GM19397 (cell line): ENCODE data around the gene HOTAIR.

Source experiments
- ATAC-seq: cut with Tn5 transposase; IDR thresholded peaks from one replicate; pipeline ENCODE4 v1.9.1; 2021; ENCODE audit warnings: mild to moderate bottlenecking, moderate library complexity; ENCODE audit not compliant: unreplicated experiment

Gene HOTAIR

GRCh38 chr12:53974084-53975063 lies at the start of gene HOTAIR:
TSS of gene HOTAIR (minus strand) at chr12:53974954.
- no peak for ATAC-seq

- ATAC-seq: no peak
Observed at GRCh38 chr12:54024127-54024526, 49.4 kb upstream of the HOTAIR start.

- ATAC-seq: no peak
Observed at GRCh38 chr12:54022960-54023884, 48.5 kb upstream of the HOTAIR start.

- ATAC-seq: no peak
Observed at GRCh38 chr12:54021432-54022013, 46.8 kb upstream of the HOTAIR start.

- ATAC-seq: no peak
Observed at GRCh38 chr12:54020591-54021405, 46.0 kb upstream of the HOTAIR start.

GRCh38 chr12:54019924-54020590 lies 45.3 kb upstream of the HOTAIR start:
- no peak for ATAC-seq

- ATAC-seq: no peak
Observed at GRCh38 chr12:54019091-54019811, 44.5 kb upstream of the HOTAIR start.

- ATAC-seq: no peak
Observed at GRCh38 chr12:54018468-54018984, 43.8 kb upstream of the HOTAIR start.

- ATAC-seq: peak; percentile 71
Observed at GRCh38 chr12:54017878-54018467, 43.2 kb upstream of the HOTAIR start.

GRCh38 chr12:54017027-54017788 lies 42.5 kb upstream of the HOTAIR start:
- ATAC-seq: peak; percentile 7

GRCh38 chr12:54016478-54016964 lies 41.8 kb upstream of the HOTAIR start:
- no peak for ATAC-seq

- no peak for ATAC-seq
Observed at GRCh38 chr12:54016051-54016450, 41.3 kb upstream of the HOTAIR start.

- no peak for ATAC-seq
Observed at GRCh38 chr12:54015018-54015931, 40.5 kb upstream of the HOTAIR start.

GRCh38 chr12:54014377-54015017 lies 39.7 kb upstream of the HOTAIR start:
- no peak for ATAC-seq

GRCh38 chr12:54012631-54013409 lies 38.1 kb upstream of the HOTAIR start:
- ATAC-seq: no peak
